Activated naive CD8-positive, alpha-beta T cell treated with anti-CD3 and anti-CD28 coated beads, Interleukin-2, amount 10 ng/mL, durations not matched to agents 7 days and 5 days (primary cell): Measurements from ENCODE around the gene SUGP1. TPM values are rescaled to one million over a fixed set of nuclear protein-coding genes. Genes with fewer than 3 reads are reported as not detected.

Experiments
- ATAC-seq: fragments of 150-1000 bp; cut with Tn5 transposase; one replicate; pipeline ENCODE4 v1.10.0; 2021; ENCODE audit warnings: low read depth, moderate library complexity
- POLR2A ChIA-PET: fragments of 350-600 bp; sonication (Branson Sonifier 250); formaldehyde crosslinking; loops from one replicate; lab custom pipeline; 2021; ENCODE audit warnings: antibody characterized with exemption; lab: Charles Lee
- DNase-seq: peaks from one replicate; pipeline ENCODE4 v3.0.0; 2021
- H3K27ac Mint-ChIP-seq: one replicate; pipeline ENCODE4 v1.8.0; 2022; ENCODE audit warnings: mild to moderate bottlenecking, mixed read lengths
- H3K27me3 Mint-ChIP-seq: one replicate; pipeline ENCODE4 v1.8.0; 2022; ENCODE audit warnings: mild to moderate bottlenecking, moderate library complexity, mixed read lengths
- H3K36me3 Mint-ChIP-seq: one replicate; pipeline ENCODE4 v1.8.0; 2021; ENCODE audit warnings: mild to moderate bottlenecking, mixed read lengths
- H3K4me1 Mint-ChIP-seq: one replicate; pipeline ENCODE4 v1.8.0; 2021; ENCODE audit warnings: mixed read lengths
- H3K4me3 Mint-ChIP-seq: one replicate; pipeline ENCODE4 v1.8.0; 2022; ENCODE audit warnings: mild to moderate bottlenecking, moderate library complexity, mixed read lengths
- H3K9me3 Mint-ChIP-seq: one replicate; pipeline ENCODE4 v1.8.0; 2021; ENCODE audit warnings: mixed read lengths
- total RNA-seq, 2 experiments: library from RNA; stranded (reverse); gene quantifications; one replicate each; pipeline ENCODE4 v1.2.3, GENCODE V29; 2021

SUGP1 gene
- total RNA-seq, 2 experiments from 2014 or later, result 66.8 to 70.6 TPM

DNA sequence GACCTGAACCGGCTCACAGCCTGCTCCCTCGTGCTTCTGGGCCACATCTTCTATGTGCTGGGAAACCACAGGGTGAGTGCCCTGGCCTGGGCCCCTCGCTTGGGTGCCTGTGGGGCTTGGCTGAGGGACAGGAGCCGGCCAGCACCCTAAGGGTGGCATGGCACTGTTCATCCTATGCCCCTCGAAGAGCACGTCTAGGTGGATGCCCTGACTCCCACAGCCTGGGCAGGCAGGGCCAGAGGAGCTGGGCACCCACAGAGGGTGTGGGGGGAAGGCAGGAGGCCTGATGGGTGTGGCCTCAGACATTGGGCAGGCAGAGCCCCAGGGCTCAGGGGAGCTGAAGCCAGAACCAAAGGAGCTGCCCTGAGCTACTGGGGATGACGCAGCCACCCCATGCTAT, 29.1 kb upstream of the SUGP1 start:
- Mint-ChIP-seq H3K9me3 (no peaks in the 10 kb centered on the region), H3K27ac (no peak overlapping the region), H3K36me3 (peaks cover 14% of the 10 kb centered on the region), H3K27me3 (no peaks in the 10 kb centered on the region), H3K4me1 (no peaks in the 10 kb centered on the region), H3K4me3 (no peak overlapping the region)
- no peak for ATAC-seq
- DNase-seq, result no peak
- POLR2A ChIA-PET, result no interaction called here

DNA sequence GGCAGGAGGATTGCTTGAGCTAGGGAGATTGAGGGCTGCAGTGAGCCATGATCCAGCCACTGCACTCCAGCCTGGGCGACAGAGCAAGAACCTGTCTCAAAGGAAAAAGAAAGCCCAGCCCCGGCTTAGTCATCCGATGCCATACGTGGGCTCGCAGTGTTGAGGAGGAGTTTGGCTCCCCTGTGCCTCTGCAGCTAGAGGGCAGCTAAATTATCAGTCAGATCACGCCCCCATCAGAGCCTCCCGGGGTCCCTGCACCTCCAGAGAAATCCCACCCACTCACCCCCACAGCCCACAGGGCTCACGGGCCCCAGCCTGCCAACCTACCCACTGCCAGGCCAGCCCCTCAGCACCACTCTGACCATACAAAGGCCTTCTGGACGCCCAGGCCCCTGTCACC, 28.0 kb upstream of the SUGP1 start:
- Mint-ChIP-seq H3K9me3 (no peaks in the 10 kb centered on the region), H3K36me3 (peaks cover 14% of the 10 kb centered on the region), H3K27me3 (no peaks in the 10 kb centered on the region), H3K4me1 (no peaks in the 10 kb centered on the region), H3K4me3 (no peak overlapping the region), H3K27ac (no peak overlapping the region)
- ATAC-seq (no peak), DNase-seq (no peak)
- POLR2A ChIA-PET, result no interaction called here

DNA sequence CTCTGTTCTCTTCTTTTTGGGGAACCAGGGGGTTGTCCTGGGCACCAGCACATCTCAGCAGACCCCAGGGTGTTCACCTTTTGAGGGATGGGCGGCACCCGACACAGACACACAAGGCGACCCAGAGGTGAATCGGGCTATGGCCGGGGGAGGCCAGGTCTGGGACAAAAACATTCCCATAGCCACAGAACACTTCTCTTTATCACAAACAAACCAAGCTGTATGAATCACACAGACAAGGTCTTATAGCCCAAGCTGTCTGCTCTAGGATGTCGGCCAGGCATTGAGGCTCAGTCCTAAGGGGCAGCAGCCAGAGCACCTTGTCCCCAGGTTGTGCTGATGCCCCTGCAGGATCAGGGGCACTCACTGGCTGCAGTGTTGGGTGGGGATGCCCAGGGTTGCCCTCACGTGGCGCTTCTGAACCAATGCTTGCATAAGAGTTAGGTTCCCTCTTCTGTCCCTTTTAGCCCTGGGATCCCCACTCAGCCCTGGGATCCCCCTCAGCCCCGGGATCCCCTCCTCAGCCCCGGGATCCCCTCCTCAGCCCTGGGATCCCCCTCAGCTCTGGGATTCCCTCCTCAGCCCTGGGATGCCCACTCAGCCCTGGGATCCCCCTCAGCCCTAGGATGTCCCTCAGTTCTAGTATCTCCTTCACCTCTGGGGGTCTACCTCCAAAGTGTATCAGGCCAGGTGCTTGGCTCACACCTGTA, 27.2 kb upstream of the SUGP1 start:
- Mint-ChIP-seq H3K36me3 (peaks cover 14% of the 10 kb centered on the region), H3K27me3 (no peaks in the 10 kb centered on the region), H3K27ac (no peak overlapping the region), H3K4me3 (no peak overlapping the region), H3K4me1 (no peaks in the 10 kb centered on the region), H3K9me3 (no peaks in the 10 kb centered on the region)
- POLR2A ChIA-PET, result interaction anchor here (0.6 kb wide), 1 partner anchor 20 kb away, joined by 6 read pairs; no protein-coding TSS in a partner anchor
- no peak for ATAC-seq
- DNase-seq, result no peak

DNA sequence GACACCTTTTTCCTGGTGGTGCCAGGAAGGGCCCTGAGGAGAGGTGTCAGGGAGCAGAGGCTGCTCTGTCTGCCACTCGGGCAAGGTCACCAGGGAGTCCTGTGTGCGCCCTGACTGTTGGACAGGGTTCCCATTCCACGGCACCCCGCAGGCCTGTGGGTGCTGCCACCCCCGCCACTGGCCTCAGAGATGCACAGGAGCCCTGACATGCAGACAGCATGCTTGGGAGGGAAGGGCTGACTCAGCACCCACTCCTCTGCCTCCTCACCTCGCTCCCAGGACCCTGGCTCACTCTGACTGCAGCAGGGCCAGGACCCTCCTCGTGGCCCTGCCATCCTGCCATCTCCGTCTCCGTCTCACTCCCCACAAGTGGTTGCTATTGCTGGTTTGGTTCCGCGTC, 25.7 kb upstream of the SUGP1 start:
- ATAC-seq (no peak), DNase-seq (no peak)
- H3K4me1 Mint-ChIP-seq, result no peaks in the 10 kb centered on the region
- H3K27me3 Mint-ChIP-seq, result no peaks in the 10 kb centered on the region
- no peak overlapping the region for H3K27ac Mint-ChIP-seq
- no peak overlapping the region for H3K4me3 Mint-ChIP-seq
- POLR2A ChIA-PET, result no interaction called here
- no peaks in the 10 kb centered on the region for H3K9me3 Mint-ChIP-seq
- peaks cover 10% of the 10 kb centered on the region for H3K36me3 Mint-ChIP-seq

DNA sequence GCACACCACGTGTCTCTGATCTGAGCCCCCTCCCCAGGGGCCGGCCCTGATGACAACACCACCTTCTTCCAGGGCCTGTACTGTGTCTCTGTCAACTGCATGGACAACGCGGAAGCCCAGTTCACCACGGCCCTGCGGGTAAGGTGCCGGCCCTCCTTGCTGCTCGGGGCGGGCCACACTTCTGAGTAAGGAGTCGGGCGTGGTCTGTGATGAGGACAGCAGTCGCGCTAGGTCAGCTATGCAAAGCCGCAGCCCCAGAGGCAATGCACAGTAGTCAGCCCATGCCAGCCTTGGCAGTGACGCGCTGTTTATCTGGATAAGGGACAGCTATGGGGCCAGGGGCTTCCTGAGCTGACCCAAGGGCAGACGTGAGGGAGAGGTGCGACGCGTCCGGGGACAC, 24.9 kb upstream of the SUGP1 start:
- DNase-seq (no peak), ATAC-seq (no peak)
- peaks cover 7% of the 10 kb centered on the region for H3K36me3 Mint-ChIP-seq
- POLR2A ChIA-PET, result no interaction called here
- H3K27ac Mint-ChIP-seq, result no peak overlapping the region
- no peak overlapping the region for H3K4me3 Mint-ChIP-seq
- no peaks in the 10 kb centered on the region for H3K27me3 Mint-ChIP-seq
- H3K9me3 Mint-ChIP-seq, result no peaks in the 10 kb centered on the region
- no peaks in the 10 kb centered on the region for H3K4me1 Mint-ChIP-seq

DNA sequence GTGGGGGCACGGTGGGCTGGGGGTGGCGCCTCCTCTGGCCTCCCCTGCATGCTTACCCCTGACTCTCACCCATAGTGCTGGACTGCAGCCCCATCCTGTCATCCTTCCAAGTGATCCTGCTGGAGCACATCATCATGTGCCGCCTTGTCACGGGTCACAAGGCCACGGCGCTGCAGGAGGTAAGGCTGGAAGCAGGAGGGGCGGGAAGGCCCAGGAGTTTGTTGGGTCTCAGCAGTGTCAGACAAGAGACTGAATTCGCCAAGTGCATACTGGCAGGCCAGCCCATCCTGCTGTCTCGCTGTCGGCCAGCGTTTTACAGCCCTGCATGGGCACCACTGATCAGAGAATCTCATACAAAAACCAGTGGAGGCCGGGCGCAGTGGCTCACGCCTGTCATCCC, 23.5 kb upstream of the SUGP1 start:
- no peak for DNase-seq
- Mint-ChIP-seq H3K4me3 (no peak overlapping the region), H3K36me3 (peaks cover 4% of the 10 kb centered on the region), H3K9me3 (no peaks in the 10 kb centered on the region), H3K4me1 (no peaks in the 10 kb centered on the region), H3K27ac (no peak overlapping the region), H3K27me3 (no peaks in the 10 kb centered on the region)
- ATAC-seq, result no peak
- POLR2A ChIA-PET, result no interaction called here

DNA sequence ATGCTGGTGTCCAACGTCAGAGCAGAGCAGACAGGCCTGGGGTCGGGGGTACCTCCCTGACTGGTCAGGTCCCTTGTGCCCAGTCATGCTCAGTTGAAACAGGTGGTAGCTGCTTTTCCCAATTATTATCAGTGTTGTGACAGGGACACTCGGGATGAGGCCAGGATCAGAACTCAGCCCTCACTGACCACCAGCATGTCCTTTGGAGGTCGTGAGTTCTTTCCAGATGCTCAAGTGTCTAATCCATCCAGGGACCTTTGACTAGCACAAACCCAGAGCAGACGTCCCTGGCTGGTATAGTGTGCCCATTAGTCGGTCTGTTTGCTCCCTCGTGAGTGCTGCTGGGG, 22.7 kb upstream of the SUGP1 start:
- POLR2A ChIA-PET, result no interaction called here
- Mint-ChIP-seq H3K27ac (no peak overlapping the region), H3K36me3 (peaks cover 4% of the 10 kb centered on the region), H3K9me3 (no peaks in the 10 kb centered on the region), H3K4me3 (no peak overlapping the region), H3K4me1 (no peaks in the 10 kb centered on the region), H3K27me3 (no peaks in the 10 kb centered on the region)
- no peak for DNase-seq
- no peak for ATAC-seq

DNA sequence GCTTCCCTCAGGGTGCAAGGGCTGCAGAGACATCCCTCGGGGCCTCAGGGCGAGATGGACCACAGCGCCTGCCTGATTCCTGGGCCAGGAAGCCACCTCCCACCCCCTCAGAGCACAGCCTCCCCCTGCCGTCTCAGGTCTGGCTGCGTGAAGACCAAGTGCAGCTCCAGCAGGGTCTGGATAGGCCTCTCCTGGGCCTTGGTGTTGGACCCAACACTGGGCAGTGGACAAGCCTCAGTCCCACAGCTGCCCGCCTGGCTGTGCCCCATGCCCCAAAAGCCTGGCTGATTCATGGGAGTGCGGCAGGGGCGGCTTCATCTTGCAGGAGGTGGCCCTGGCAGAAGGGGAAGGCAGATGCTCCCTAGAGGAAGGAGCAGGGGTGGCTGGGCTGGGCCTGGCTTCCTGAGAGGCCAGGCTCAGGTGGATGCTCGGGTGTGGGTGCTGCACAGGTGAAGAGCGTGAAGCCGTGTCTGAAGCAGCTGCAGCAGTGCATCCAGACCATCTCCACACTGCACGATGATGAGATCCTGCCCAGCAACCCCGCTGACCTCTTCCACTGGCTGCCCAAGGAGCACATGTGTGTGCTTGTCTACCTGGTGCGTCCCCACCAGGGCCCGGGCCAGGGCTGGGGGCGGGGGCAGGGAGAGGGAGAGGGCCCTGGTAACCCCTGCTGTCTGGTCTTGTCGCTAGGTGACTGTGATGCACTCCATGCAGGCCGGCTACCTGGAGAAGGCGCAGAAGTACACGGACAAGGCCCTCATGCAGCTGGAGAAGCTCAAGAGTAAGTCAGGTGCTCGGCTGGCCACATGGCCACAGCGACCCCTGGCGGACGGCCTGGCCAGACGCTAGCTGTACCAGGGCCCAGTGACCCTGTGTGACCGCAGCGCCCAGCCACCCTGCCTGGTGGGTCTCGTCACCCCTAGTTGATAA, 22.0 kb upstream of the SUGP1 start:
- Mint-ChIP-seq H3K4me3 (no peak overlapping the region), H3K36me3 (peaks cover 4% of the 10 kb centered on the region), H3K27ac (no peak overlapping the region), H3K4me1 (no peaks in the 10 kb centered on the region), H3K27me3 (no peaks in the 10 kb centered on the region), H3K9me3 (no peaks in the 10 kb centered on the region)
- POLR2A ChIA-PET, result no interaction called here
- no peak for DNase-seq
- no peak for ATAC-seq

DNA sequence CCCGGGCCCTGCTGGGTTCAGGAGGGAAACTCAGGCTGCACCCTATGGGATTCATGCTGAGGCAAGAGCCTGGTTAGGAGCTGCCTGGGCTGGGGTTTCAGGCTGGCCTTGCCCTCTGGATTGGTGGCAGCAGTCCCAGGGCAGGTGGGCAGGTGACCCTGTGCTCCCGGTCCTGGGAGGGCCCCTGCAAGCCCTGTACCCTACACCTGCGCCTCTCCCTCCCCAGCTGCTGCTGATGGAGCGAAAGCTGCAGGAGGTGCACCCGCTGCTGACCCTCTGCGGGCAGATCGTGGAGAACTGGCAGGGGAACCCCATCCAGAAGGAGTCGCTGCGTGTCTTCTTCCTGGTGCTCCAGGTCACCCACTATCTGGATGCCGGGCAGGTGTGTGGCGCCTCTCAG, 20.7 kb upstream of the SUGP1 start:
- Mint-ChIP-seq H3K27me3 (no peaks in the 10 kb centered on the region), H3K27ac (no peak overlapping the region), H3K36me3 (no peaks in the 10 kb centered on the region), H3K4me1 (no peaks in the 10 kb centered on the region), H3K4me3 (no peak overlapping the region), H3K9me3 (no peaks in the 10 kb centered on the region)
- DNase-seq (no peak), ATAC-seq (no peak)
- POLR2A ChIA-PET, result no interaction called here

DNA sequence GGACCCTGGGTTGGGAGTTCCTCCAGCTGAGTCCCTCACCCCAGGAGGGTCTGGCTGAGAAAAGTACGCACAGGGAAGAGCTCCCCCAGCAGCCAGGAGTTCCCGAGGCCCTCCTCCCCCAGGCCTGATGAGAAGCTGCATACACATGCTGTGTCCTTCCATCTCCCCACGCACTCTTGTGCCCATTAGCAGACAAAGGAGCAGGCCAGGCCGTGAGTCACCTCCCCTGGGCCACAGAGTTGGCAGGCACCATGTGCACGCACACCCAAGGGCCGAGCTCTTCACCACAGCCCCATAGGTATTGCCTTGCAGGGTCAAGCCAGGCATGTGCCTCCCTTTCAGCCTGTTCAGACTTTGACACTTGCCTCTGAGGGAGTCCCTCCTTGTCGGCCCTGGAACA, 17.8 kb upstream of the SUGP1 start:
- no peak overlapping the region for H3K27ac Mint-ChIP-seq
- no peaks in the 10 kb centered on the region for H3K36me3 Mint-ChIP-seq
- POLR2A ChIA-PET, result no interaction called here
- no peaks in the 10 kb centered on the region for H3K9me3 Mint-ChIP-seq
- no peak overlapping the region for H3K4me3 Mint-ChIP-seq
- H3K4me1 Mint-ChIP-seq, result no peaks in the 10 kb centered on the region
- DNase-seq (no peak), ATAC-seq (no peak)
- H3K27me3 Mint-ChIP-seq, result no peaks in the 10 kb centered on the region

DNA sequence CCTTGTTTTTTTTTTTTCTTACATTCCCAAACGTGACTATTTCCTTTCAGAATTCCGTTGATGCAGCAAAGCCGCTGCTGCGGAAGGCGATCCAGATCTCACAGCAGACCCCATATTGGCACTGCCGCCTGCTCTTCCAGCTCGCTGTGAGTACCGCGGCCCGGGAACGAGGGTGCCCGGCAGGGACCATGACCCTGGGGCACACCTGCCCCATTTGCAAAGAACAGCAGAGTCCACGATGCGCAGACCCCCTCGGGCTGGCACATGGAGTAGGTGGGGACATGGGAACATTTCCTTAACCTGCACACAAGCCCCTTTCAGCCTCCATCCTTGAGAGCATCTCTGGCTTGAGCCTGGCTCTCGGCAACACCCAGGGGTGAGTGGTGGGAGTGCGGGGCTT, 16.8 kb upstream of the SUGP1 start:
- no peaks in the 10 kb centered on the region for H3K27me3 Mint-ChIP-seq
- no peak overlapping the region for H3K27ac Mint-ChIP-seq
- H3K4me3 Mint-ChIP-seq, result no peak overlapping the region
- no peaks in the 10 kb centered on the region for H3K9me3 Mint-ChIP-seq
- H3K4me1 Mint-ChIP-seq, result no peaks in the 10 kb centered on the region
- H3K36me3 Mint-ChIP-seq, result no peaks in the 10 kb centered on the region
- DNase-seq, result no peak
- POLR2A ChIA-PET, result no interaction called here
- no peak for ATAC-seq

DNA sequence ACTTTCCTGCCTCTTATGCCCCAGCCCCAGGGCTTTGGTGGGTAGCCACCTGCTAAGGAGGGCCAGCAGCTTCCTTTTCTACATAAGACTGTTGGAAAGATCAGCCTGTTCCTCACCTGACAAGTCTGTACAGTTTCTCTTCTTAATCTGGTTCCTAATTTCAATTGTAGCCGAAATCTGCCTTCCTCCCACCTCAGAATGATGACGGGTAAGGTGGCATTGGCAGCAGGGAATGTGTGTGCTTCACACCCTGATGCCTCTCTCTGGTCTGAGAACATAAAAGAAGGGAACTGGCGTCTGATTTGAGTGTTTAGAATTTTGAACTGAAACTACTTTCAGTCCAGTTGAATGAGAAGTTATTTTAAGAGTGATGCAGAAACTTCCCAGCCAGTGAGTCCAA, 16.3 kb upstream of the SUGP1 start:
- ATAC-seq (no peak), DNase-seq (no peak)
- Mint-ChIP-seq H3K9me3 (no peaks in the 10 kb centered on the region), H3K4me3 (no peak overlapping the region), H3K27me3 (no peaks in the 10 kb centered on the region), H3K4me1 (no peaks in the 10 kb centered on the region), H3K36me3 (peaks cover under 1% of the 10 kb centered on the region), H3K27ac (no peak overlapping the region)
- POLR2A ChIA-PET, result no interaction called here

DNA sequence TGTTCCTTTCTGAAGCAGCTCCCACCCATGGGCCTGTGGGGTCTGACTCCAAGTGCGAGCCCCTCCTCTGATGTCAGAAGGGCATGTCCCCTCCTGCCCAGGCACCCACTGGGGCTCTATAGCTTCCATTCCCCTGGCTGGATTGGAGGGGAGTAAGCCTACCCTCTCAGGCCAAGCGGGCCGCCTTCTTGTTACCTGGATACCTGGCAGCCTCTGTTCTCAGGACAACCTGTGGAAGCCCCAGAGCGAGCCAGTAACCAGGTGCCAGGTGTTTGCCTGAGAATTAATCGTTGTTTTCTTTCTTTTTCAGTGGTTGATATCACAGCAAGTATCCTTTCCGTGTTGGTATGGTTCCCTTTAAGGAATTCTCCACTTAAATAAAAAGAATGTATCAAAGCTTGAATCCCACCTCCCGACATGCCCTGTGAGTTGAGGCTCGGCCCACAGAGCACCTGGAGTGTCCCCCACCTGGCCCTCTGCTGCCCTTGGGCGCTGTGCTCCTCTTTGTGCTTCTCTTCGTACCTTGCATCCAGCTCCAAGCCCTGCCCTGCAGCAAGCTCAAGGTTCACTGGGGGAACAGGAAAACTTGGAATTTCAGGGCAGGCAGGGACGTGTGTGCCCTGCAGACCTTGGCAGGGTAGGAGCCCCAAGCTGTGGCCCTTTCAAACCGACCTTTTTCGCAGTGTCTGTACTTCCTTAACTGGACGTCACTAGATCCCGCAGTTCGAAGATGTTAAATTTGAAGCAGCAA, 15.3 kb upstream of the SUGP1 start:
- ATAC-seq (no peak), DNase-seq (no peak)
- no peak overlapping the region for H3K4me3 Mint-ChIP-seq
- H3K4me1 Mint-ChIP-seq, result no peaks in the 10 kb centered on the region
- H3K36me3 Mint-ChIP-seq, result peaks cover 2% of the 10 kb centered on the region
- H3K9me3 Mint-ChIP-seq, result no peaks in the 10 kb centered on the region
- POLR2A ChIA-PET, result interaction anchor here (1.0 kb wide), 1 partner anchor 14 kb away, joined by 3 read pairs; the partner anchor contains the start of gene MAU2
- H3K27me3 Mint-ChIP-seq, result no peaks in the 10 kb centered on the region
- H3K27ac Mint-ChIP-seq, result peak overlapping the region; percentile 56
